T-helper 9 cell (primary cell): ENCODE results near the gene LRRC63.
"Not testable (repeated sequence)": the region's sequence is repeated elsewhere in the genome, so short reads cannot be mapped to it uniquely, and the experiment has no call there.

ENCODE experiments used
- DNase-seq: peaks from one replicate; pipeline ENCODE4 v3.0.0-alpha.2; 2020

Gene LRRC63

DNA sequence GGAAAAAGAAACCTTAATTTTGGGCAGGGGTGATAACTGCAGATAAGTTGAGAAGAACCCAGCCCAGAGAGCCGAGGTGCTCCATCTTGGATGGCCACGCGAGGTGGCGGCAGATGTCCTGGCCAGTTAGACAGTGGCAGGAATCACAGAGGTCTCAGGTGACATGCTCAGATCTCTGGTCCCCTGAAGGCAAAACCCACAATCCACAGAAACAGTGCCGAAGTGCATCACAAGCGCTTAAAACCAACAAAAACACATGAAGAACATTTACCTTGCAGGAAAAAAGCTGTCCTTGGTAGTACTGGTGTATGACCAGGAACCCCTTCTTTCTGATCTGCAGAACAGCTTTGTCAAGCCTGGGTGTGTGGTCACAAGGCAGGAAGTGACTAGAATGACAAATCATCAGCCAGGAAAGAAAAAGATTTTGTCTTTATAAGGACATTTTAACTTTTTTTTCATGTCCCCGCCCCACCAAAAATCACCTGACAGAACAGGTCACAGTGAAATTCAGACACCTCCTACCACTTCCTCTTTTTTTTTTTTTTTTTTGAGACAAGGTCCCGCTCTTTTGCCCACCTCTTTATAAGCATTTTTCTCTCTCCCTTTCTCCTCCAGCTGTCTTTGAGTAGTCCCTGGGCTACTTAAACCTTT lies 29.8 kb upstream of the LRRC63 start, which contains the start of gene LCP1:
LCP1 (minus strand) TSS at position 338 of the 651 bp plus-strand sequence. CDS start 22,515 bp downstream, outside the sequence.
- DNase-seq: peak; percentile 59

DNA sequence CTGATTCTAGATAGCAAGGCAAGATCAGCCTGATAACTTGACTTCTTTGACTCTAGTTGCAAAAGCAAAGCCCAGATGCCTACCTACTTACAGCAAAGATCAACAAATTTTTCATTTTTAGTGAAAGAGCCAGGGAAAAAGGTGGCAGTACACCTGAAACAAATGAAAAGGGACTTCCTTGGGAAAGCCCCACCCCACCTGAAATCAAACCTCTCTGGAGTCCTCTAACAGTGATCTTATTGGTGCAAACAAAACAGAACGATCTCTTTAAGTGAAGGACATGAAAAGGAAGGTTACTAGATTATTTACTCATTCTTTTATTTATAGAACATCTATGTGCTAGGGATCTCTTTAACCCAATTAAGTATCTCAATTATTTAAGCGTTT lies 29.2 kb upstream of the LRRC63 start:
- DNase-seq: no peak

DNA sequence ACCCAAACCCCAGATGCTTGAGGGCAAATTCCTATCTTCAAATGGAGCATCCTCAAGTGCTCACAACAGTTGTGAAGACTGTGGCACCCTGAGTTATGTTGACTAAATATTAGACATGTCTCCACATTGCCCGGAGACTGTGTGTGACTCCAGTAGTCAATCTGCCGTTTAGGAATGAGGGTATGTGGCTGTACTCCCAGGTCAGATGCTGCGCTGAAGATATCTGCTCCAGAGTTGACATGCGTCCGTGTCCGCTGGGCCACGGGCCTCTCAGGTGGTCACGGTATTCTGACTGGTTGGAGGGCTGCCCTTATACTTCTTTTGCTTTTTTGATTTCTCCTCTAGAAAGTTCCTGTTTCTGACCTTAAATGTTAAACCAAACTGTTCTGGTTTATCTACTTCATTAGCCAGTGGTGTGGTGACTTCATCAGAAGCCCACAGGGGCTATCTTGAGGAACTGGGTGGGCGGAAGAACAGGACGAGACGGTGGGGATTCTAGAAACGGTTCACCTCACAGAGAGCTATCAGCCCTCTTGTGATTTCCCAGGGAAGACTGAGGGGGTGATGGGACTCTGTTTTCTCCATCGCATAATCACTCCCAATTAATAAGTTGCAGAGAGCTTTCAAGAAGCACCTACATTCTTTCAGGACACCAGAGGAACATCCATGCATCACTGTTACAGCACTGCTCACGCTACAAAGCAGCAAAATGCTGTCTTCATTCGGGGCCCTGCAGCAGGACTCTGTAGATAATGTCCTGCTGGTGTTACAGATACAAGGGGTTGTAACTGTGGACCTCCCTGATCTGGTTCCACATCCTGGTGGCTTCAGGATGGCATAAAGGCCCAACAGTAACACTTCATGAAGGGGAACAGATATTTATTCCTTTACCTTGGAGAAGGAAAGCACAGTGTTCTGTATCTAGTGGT lies 28.4 kb upstream of the LRRC63 start:
- DNase-seq: no peak

DNA sequence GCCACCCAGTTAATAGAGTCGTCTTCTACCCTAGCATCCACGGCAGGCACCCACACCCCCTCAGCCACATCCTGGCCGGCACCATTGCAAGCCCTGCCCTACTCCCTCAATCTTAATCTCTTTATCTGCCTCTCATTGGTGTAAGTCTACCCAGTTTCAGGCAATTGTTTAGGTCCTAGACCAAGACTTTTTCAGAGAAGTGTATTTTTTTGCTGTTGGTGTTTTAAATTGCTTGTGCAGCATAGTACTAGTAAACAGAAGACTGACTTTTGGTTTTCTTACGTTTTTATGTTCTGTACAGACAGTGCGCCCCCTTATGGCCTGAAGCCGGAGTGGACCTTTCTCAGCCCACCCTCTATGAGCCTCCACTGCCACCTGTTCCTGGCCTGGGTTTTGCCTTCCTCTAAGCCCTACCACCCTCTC lies 27.4 kb upstream of the LRRC63 start:
- peak; percentile 62 for DNase-seq

DNA sequence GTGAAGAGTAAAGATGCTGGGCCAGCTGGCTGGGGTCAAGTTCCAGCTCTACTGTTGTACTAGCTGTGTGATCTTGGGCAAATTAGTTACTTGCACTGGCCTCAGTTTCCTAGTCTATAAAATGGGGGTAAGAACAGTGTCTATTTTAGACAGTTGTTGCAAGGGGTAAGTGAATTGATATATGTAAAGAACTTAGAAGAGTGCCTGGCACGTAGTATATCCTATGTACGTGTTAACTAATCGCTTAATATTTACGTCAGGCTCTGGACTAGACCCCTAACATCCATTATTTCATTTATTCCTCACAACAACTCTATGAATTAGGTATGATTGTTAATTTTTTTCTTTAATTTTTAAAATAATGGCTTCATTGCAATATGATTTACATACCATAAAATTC lies 26.1 kb upstream of the LRRC63 start:
- no peak for DNase-seq

DNA sequence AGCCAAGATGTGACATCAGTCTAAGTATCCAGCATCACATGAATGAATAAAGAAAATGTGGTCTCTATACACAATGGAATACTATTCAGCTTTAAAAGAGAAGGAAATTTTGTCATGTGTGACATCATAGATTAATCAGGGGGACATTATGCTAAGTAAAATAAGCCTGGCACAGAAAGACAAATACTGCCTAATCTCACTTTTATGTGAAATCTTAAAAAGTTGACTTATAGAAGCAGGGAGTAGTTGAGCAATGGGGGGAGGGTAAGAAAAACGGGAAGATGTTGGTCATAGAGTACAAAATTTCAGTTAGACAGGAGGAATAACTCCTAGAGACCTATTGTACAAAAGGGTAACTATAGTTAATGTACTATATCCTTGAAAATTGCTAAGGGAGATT lies 19.3 kb upstream of the LRRC63 start:
- no peak for DNase-seq

DNA sequence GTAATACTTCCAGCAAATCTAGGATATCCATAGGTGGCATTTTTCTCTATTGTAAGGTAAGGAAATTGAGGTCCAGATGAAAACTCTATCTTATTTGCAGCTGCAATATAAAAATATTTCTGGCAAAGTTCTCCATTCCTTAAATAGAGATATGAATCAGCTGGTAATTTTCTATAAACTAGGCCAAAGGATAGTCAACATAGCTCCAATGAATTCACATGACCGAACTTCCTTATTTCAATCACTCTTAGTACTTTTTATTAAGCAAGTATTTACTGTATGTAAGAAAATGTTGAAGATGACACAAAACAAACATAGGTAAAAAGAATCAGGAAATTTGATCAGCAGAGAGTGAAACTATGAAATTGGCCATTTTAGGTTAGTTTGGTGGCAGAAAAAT lies 16.7 kb upstream of the LRRC63 start:
- no peak for DNase-seq

DNA sequence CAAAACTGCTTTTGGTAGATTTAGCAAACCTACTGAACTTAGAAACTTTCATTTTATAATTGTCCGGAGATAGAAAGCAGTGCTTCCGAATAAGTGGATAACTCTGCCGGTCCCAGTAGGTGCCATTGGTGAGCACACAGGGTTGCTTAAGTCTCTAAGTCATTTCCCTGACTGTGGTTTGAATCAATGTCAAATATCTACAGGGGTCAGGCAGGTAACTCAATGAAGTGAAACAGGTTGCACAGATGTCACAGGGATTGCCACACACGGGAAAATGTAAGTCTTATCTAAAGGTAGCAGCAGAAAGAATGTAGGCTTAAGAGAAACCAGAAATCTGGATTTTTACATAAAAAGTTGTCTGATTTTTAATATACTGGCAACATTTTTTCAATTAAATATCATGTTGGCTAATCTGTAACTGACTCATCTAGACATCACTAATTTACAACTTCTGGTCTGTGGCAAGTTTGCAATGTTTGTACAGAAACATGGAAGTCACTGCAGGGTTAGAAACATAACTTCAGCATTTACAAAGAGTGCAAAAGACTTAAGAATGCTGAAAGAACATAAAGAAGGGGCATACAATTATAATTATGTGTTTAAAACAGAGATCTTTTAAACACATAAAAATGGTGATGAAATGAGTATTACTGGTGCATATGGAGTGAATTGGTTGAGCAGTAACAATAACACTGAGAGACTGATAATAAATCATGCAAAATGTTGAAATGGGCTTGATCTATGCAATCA lies 14.3 kb upstream of the LRRC63 start:
- DNase-seq: no peak

DNA sequence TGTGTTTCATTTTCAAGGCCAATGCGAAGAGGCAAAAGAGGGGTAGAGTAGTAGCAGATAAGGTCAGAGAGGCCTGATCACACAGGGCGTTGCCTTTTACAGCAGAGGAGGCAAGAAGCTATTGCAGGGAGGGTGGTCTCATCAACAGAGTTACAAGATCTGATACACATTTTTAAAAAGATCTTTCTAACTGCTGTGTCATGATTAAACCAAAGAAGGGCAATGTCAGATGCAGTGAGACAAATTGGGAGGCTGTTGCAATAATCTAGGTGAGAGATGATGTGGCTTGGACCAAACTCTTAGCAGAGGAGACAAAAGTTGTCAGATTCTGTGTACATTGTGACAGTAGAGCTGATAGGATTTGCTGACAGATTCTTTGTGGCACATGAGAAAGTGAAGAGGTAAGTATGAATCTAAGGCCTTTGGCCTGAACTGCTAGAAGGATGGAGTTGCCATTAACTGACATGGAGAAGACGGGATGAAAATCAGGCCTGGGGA lies 13.0 kb upstream of the LRRC63 start:
- DNase-seq: no peak

DNA sequence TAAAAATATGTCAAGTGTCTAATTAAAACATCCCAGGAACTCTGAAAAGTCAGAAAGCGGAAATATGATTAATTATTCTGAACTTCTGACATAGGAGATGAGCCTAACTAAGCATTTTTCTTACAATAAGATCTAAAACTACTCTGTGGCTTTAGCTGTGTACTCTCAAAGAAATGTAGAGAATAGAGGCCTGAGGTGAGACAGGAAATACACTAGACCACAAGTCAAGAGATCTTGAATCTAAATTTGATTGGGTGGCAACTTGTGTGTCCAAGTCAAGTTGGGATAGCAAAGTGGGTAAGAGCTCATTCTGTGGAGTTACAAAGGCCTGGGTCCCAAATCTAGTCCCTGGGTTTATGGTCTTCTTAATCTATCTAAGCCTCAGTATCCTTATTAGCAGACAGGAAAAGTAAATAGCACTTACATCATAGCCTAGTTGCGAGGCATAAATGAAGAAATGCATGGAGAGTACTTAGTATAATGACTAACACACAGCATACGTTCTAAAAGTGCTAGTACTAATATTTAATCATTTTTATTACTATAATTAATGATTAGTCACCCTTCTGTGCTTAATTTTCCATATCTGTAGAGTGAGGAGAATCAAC lies 9.4 kb upstream of the LRRC63 start:
- DNase-seq: no peak

DNA sequence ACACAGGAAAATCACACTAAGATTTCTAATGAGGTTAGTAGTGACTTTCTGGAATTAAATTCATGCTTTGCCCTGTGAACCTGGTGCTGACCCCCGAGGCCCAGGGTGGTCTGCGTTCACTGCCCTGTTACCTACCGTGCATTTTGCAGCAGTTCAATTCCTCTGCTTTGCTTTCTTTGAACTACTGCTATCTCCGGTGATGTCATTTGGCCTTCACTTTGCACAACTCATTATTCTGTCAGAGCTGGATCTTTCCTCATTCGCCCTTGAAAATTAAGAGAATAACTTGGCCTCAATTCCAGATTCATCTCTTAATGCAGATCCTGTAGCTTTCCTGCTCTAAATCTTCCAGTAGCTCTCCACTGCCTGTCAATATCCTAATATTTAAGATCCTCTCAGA lies 8.8 kb upstream of the LRRC63 start:
- no peak for DNase-seq

DNA sequence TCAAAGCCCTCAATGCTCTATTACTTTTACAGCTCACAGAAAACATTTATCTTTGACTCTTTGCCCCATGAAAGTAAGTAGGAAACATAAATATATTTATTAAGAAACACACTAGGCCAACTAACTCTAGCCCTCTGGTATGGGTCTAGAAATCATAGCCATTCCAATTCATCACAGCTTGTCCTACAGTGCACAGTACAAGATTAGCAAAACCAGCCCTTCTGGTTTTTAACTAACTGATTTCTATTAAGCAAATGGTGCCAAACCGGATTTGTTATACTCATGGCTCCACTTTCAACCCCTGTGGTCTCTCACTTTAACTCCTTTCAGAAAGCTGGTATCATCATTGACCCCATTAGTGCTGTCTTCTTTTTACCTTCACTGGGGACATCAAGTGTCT lies 5.6 kb upstream of the LRRC63 start:
- no peak for DNase-seq

DNA sequence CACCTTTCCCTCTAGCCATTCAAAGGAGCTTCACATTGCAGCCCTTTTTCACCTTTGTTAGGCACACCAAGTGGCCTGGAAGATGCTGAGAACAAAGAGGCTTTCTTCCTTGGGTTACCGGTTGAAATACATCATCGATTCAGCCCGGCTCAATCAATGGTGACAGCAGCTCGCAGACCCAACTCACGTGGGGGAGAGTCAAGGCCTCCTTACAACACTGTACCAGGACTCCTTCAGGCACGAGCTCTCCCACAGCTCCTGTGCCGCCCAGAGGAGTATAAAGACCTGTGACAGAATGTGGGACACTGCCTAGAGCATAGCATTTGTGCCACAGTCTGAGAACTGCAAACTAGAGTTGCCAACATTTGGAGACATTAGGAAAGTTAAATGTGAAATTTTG lies 3.9 kb upstream of the LRRC63 start:
- DNase-seq: no peak

DNA sequence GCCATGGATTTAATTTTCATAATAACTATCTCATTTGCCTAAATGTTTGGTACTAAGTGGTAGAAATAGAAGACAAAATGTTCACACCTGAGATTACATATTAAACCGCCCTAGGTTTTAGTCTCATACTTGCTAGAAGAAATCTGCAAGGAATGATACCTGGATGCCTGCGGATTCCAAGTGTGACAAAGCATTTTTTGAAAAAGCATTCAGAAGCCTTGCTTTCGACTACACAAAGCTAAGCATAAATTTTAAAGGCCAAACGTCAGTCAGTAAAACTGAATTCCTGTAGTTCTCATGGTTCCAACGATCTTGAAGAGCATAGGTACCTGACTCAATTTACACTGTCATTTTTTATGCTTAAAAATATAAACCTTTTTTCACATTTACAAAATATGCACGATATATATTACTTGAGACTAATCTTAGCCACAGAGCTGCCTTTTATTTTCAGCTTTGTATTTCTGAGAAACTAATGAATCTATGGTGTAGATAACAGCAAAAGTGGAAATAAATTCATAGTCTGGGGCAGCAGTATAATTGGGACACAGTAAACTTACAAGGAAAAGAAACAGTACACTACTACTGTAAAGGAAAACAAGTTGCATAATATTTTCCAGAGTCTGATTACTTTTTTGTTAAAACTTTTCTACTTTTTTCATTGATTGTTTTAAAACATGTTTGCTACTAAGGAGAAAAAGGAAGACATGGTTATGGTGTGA lies 1.2 kb upstream of the LRRC63 start:
- no peak for DNase-seq

DNA sequence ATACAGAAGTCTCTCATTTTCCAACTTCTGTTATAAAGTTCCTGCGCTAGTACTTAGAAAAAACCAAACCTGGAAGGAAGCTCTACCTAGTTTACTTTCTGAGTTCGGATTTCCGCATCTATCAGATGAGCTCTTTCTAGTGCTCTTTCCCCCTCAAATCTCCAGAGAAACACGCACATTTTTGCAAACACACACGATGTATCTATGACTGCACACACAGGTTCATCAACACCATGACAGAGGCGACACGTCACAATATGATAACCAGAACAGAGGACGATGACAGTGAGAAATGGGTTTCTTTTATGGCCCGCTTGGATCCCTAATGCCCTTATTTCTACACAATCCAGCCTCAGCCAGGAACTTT lies 629 bp upstream of the LRRC63 start:
- DNase-seq: peak; percentile 16

DNA sequence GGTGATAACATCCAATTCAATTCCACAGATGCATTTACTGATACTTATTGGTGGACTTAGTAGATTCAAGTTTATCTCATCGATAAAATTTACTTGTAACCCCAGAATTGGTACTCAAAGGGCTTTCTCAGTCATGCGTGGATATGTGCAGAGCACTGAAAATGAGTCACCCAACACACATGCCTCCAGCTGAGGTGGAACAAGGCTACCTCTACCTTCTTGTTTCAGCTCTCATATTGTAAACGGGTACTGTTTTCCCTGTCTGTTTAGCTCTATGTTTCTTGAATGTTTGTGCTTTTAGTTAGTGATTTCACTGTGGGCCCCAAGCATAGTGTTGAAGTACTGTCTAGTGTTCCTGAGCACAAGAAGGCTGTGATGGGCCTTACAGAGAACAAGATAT lies 1.5 kb downstream of the LRRC63 start:
- no peak for DNase-seq

DNA sequence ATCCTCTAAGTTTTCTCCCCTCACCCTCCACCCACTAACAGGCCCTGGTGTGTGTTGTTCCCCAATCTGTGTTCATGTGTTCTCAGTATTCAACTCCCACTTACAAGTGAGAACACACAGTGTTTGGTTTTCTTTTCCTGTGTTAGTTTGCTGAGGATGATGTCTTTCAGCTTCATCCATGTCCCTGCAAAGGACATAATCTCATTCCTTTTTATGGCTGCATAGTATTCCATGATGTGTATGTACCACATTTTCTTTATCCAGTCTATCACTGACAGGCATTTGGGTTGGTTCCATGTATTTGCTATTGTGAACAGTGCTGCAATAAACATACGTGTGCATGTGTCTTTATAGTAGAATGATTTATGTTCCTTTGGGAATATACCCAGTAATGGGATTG lies 3.0 kb downstream of the LRRC63 start:
- DNase-seq: not testable (repeated sequence)

DNA sequence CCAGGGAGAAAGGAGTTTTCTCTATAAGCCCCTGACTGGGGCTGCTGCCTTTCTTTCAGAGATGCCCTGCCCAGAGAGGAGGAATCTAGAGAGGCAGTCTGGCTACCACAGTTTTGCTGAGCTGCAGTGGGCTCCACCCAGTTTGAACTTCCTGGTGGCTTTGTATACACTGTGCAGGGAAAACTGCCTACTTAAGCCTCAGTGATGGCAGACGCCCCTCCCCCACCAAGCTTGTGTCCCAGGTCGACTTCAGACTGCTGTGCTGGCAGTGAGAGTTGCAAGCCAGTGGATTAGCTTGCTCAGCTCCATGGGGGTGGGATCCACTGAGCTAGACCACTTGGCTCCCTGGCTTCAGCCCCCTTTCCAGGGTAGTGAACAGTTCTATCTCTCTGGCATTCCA lies 8.5 kb downstream of the LRRC63 start:
- not testable (repeated sequence) for DNase-seq

DNA sequence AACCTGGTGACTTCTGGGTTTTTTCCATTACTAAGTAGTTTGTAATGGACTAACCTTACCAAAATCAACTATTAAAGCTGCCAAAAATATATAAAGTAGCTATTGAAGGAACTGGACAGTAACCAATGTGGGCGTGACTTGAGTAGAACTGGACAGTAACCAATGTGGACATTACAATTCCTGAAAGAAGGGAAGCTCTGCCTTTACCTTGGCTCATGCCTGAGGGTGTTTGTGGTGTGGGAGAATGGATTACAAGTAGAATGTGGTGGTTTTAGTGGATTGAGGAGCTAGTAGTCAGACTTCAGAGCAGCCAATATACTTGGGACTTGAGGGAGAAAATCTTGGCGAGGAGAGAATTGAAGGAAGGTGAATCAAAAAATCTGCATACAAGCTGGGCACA lies 17.5 kb downstream of the LRRC63 start:
- no peak for DNase-seq

DNA sequence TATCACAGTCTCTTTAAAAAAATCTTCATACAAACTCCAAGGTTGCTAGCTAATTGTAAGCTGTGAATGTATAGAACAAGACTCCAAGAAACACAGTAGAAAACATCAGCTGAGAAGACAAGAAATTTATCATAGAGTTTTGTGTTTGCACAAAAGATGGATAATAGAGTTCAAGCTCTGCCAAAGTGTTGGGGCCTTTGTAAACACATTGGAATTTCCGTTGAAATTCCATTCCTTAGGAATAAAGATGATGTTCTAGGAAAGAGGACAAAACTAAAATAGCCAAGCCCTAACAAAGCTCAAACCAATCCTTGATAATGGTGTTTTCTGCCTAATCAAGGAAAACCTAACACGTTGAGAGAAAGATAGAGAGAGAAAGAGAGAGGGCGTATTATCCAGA lies 20.6 kb downstream of the LRRC63 start:
- no peak for DNase-seq

DNA sequence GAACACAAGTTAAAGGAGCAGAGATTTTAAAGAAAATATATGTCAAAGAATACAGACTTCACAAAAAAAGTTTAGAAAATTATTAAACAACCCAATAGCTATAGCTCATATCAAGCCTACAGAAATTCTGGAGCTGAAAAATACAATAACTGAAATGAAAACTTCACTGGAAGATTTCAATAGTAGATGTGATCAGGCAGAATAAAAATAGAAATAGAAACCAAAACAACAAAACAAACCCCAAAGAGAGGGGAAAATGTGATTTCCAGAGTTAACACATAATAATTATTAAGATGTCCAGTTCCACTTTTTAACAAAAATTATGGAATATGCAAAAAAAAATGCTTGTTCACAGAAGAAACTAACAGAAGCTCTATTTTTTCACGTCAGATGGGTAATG lies 23.6 kb downstream of the LRRC63 start:
- no peak for DNase-seq

DNA sequence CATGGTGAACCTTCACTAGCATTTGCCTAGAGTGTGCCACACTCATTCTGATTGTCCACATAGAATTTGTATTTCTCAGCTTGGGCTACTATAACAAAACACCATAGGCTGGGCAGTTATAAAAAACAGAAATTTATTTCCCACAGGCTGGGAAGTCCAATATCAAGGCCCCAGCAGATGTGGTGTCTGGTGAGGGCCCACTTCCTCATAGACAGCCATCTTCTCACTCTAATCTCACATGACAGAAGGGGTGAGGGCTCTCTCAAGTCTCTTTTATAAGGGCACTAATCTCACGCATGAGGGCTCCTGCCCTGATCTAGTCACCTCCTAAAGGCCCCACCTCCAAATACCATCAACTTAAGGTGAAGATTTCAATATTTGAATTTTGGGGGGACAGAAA lies 53.6 kb downstream of the LRRC63 start:
- no peak for DNase-seq
